Kidney (tissue), 14 donors: Measurements from ENCODE around the gene ITGA7. TPM values are rescaled to one million over a fixed set of nuclear protein-coding genes. Genes with fewer than 3 reads are reported as not detected.

ENCODE experiments used
- DNase-seq, 5 donors: peaks; one replicate each; pipeline ENCODE4 v3.0.0-alpha.2; 2013 to 2020
- FAIRE-seq: peaks from 2 replicates; lab custom pipeline; 2012; peaks lifted over from hg19 to GRCh38; lab: Jason Lieb, UNC
- H3K27ac ChIP-seq, 2 donors: one replicate each; pipeline ENCODE4 v1.7.0; 2013; ENCODE audit warnings: low read depth in 2 of 2, low read length in 2 of 2, inconsistent platforms in 1 of 2
- H3K27me3 ChIP-seq: one replicate; pipeline ENCODE4 v1.7.1; 2013; ENCODE audit warnings: low read length, inconsistent platforms; ENCODE audit not compliant: control insufficient read depth, insufficient read depth
- H3K36me3 ChIP-seq, 3 donors: one replicate each; pipeline versions ENCODE4 v1.7.0 to v1.7.1; 2013; ENCODE audit warnings: low read length in 3 of 3, control low read depth in 1 of 3, inconsistent platforms in 1 of 3; ENCODE audit not compliant: insufficient read depth in 3 of 3, control insufficient read depth in 2 of 3
- H3K4me1 ChIP-seq, 3 donors: one replicate each; pipeline versions ENCODE4 v1.7.0 to v1.7.1; 2013; ENCODE audit warnings: low read length in 3 of 3, inconsistent platforms in 1 of 3, low read depth in 1 of 3; ENCODE audit not compliant: control insufficient read depth in 2 of 3, insufficient read depth in 2 of 3
- H3K4me3 ChIP-seq, 3 donors: one replicate each; pipeline versions ENCODE4 v1.7.0 to v1.8.1; 2013; ENCODE audit warnings: low read length in 3 of 3, control low read depth in 1 of 3, inconsistent platforms in 1 of 3
- H3K9ac ChIP-seq, 3 donors: one replicate each; pipeline versions ENCODE4 v1.7.0 to v1.7.1; 2013; ENCODE audit warnings: low read length in 3 of 3, control low read depth in 1 of 3, inconsistent platforms in 1 of 3
- H3K9me3 ChIP-seq, 3 donors: one replicate each; pipeline versions ENCODE4 v1.7.0 to v1.7.1; 2013; ENCODE audit warnings: low read length in 3 of 3, control low read depth in 1 of 3, inconsistent platforms in 1 of 3; ENCODE audit not compliant: control insufficient read depth in 2 of 3, insufficient read depth in 1 of 3
- CTCF ChIP-seq: IDR thresholded peaks from 3 replicates; pipeline ENCODE4 v1.5.1; 2012; ENCODE audit warnings: mild to moderate bottlenecking, moderate library complexity, borderline replicate concordance; ENCODE audit not compliant: insufficient read depth; ENCODE audit errors: extremely low read depth
- intact Hi-C: fragments of 100-400 bp; cut with DNase I; formaldehyde crosslinking; loops from one replicate; pipeline ENCODE4 v1.11.1; 2022
- polyA plus RNA-seq: library from polyadenylated mRNA; stranded (reverse); fragments of 350-450 nt; fragmentation: Illumina TruSeq; extraction: RNeasy Lipid Tissue Mini Kit (QIAGEN cat#74804); gene quantifications from one replicate; pipeline ENCODE4 v1.2.3, GENCODE V29; 2014; ENCODE audit warnings: low read depth, low replicate concordance; ENCODE audit not compliant: insufficient read depth
- total RNA-seq: library from RNA; stranded (reverse); fragmentation: NEBNext Ultra II Directional; extraction: Animal tissue kit (Norgen Biotek cat#: 25700); gene quantifications from one replicate; pipeline ENCODE4 v1.2.1, GENCODE V29; 2021
- donor health status: control.
- donor health status: control.
- donor health status: control.
- donor health status: control.
- donor health status: control.
- donor health status: DM: yes; HTN: yes; CAD: no.
- donor health status: Normal renal cell carcinoma (clear cell type).

ITGA7 gene
- total and polyA plus RNA-seq, 2 donors from 2014 or later: 26.2 to 66.3 TPM

- no peaks in the 10 kb centered on the region for H3K27me3 ChIP-seq
- no peak overlapping the region for H3K27ac ChIP-seq
- peaks cover 0 to 9% (median 7%) of the 10 kb centered on the region in 3 donors for H3K4me1 ChIP-seq
- no peak overlapping the region for H3K4me3 ChIP-seq
- DNase-seq (peak in 1 of 5 donors; percentile 40), FAIRE-seq (no peak)
- intact Hi-C loops: no loop called here
- no peaks in the 10 kb centered on the region for H3K9me3 ChIP-seq
- TF ChIP-seq CTCF: no peak
- no peaks in the 10 kb centered on the region for H3K36me3 ChIP-seq
- H3K9ac ChIP-seq: no peak overlapping the region
Measured at GRCh38 chr12:55736076-55736475, 28.4 kb upstream of the ITGA7 start.

GRCh38 chr12:55734595-55734994, 26.9 kb upstream of the ITGA7 start:
- Histone ChIP-seq H3K4me1 (peaks cover 0 to 19% (median 17%) of the 10 kb centered on the region in 3 donors), H3K27me3 (no peaks in the 10 kb centered on the region), H3K9ac (no peak overlapping the region), H3K4me3 (no peak overlapping the region), H3K9me3 (no peaks in the 10 kb centered on the region), H3K36me3 (no peaks in the 10 kb centered on the region), H3K27ac (no peak overlapping the region)
- no peak for TF ChIP-seq CTCF
- intact Hi-C loops: no loop called here
- FAIRE-seq (no peak), DNase-seq (no peak)

- Histone ChIP-seq H3K4me1 (peaks cover 0 to 21% (median 17%) of the 10 kb centered on the region in 3 donors), H3K4me3 (no peak overlapping the region), H3K9me3 (no peaks in the 10 kb centered on the region), H3K36me3 (no peaks in the 10 kb centered on the region), H3K27ac (no peak overlapping the region), H3K27me3 (no peaks in the 10 kb centered on the region), H3K9ac (no peak overlapping the region)
- FAIRE-seq (no peak), DNase-seq (no peak)
- intact Hi-C loops: no loop called here
- no peak for TF ChIP-seq CTCF
Measured at GRCh38 chr12:55733858-55734257, 26.2 kb upstream of the ITGA7 start.

GRCh38 chr12:55733021-55733555, 25.4 kb upstream of the ITGA7 start:
- no peak overlapping the region for H3K4me3 ChIP-seq
- H3K36me3 ChIP-seq: no peaks in the 10 kb centered on the region
- no peak for TF ChIP-seq CTCF
- no peaks in the 10 kb centered on the region for H3K27me3 ChIP-seq
- intact Hi-C loops: no loop called here
- H3K4me1 ChIP-seq: peaks cover 0 to 19% (median 15%) of the 10 kb centered on the region in 3 donors
- H3K9me3 ChIP-seq: no peaks in the 10 kb centered on the region
- no peak overlapping the region for H3K9ac ChIP-seq
- DNase-seq (no peak), FAIRE-seq (no peak)
- H3K27ac ChIP-seq: no peak overlapping the region
